Lower lobe of right lung (tissue), 2 donors: ENCODE measurements around the gene B4GALT2. TPM values are rescaled to one million over a fixed set of nuclear protein-coding genes. Genes with fewer than 3 reads are reported as not detected.

ENCODE experiments used
- ATAC-seq, 2 donors: fragments of 200-7000 bp; cut with Tn5 transposase; one replicate each; pipeline ENCODE4 v1.9.1; 2020 to 2022; ENCODE audit warnings: mild to moderate bottlenecking in 2 of 2, moderate library complexity in 2 of 2
- DNase-seq: peaks from one replicate; pipeline ENCODE4 v3.0.0-alpha.2; 2020
- H3K27ac ChIP-seq: fragments of 200-600 bp; one replicate; pipeline ENCODE4 v1.8.0; 2022
- H3K27me3 ChIP-seq: fragments of 200-600 bp; one replicate; pipeline ENCODE4 v1.8.0; 2022; ENCODE audit warnings: low read depth
- H3K36me3 ChIP-seq: fragments of 200-600 bp; one replicate; pipeline ENCODE4 v1.8.0; 2022; ENCODE audit warnings: mild to moderate bottlenecking
- H3K4me1 ChIP-seq: fragments of 200-600 bp; one replicate; pipeline ENCODE4 v1.8.0; 2022
- H3K4me3 ChIP-seq: fragments of 200-600 bp; one replicate; pipeline ENCODE4 v1.8.0; 2022; ENCODE audit warnings: mild to moderate bottlenecking
- H3K9me3 ChIP-seq: fragments of 200-600 bp; one replicate; pipeline ENCODE4 v1.8.0; 2022
- CTCF ChIP-seq: fragments of 200-600 bp; IDR thresholded peaks from one replicate; pipeline ENCODE4 v1.8.0; 2022; ENCODE audit warnings: antibody characterized with exemption, mild to moderate bottlenecking
- intact Hi-C: fragments of 100-400 bp; cut with DNase I; formaldehyde crosslinking; loops from one replicate; pipeline ENCODE4 v1.11.0; 2022
- total RNA-seq: library from RNA; stranded (reverse); fragmentation: NEBNext Ultra II Directional; extraction: Animal tissue kit (Norgen Biotek cat#: 25700); gene quantifications from one replicate; pipeline ENCODE4 v1.2.1, GENCODE V29; 2021
- donor health status: DM: no; HTN: yes; CAD: no; lungs with severe emphysema.

B4GALT2 gene
- total RNA-seq, 1 donor from 2014 or later, result 17.3 TPM

GRCh38 chr1:44010935-44011471 lies 32.0 kb downstream of the B4GALT2 start:
- Histone ChIP-seq H3K4me3 (no peak overlapping the region), H3K36me3 (peaks cover 3% of the 10 kb centered on the region), H3K9me3 (no peaks in the 10 kb centered on the region), H3K4me1 (peaks cover under 1% of the 10 kb centered on the region), H3K27me3 (no peaks in the 10 kb centered on the region), H3K27ac (no peak overlapping the region)
- DNase-seq (no peak), ATAC-seq (no peak)
- intact Hi-C loops, result no loop called here
- no peak for TF ChIP-seq CTCF

GRCh38 chr1:44012404-44012803 lies 33.4 kb downstream of the B4GALT2 start:
- H3K4me3 ChIP-seq, result no peak overlapping the region
- peaks cover 3% of the 10 kb centered on the region for H3K36me3 ChIP-seq
- DNase-seq (no peak), ATAC-seq (no peak)
- TF ChIP-seq CTCF, result no peak
- H3K27me3 ChIP-seq, result no peaks in the 10 kb centered on the region
- intact Hi-C loops, result no loop called here
- H3K9me3 ChIP-seq, result no peaks in the 10 kb centered on the region
- no peak overlapping the region for H3K27ac ChIP-seq
- no peaks in the 10 kb centered on the region for H3K4me1 ChIP-seq

- TF ChIP-seq CTCF, result no peak
- ATAC-seq (no peak), DNase-seq (no peak)
Observed at GRCh38 chr1:44012941-44013609, 34.1 kb downstream of the B4GALT2 start.

GRCh38 chr1:44013949-44014348 lies 34.9 kb downstream of the B4GALT2 start:
- ATAC-seq, result no peak
- no peak for TF ChIP-seq CTCF

More at GRCh38 chr1:44012941-44013609, 34.1 kb downstream of the B4GALT2 start:
- Histone ChIP-seq H3K4me1 (no peaks in the 10 kb centered on the region), H3K4me3 (no peak overlapping the region), H3K36me3 (peaks cover 2% of the 10 kb centered on the region), H3K27me3 (no peaks in the 10 kb centered on the region), H3K9me3 (no peaks in the 10 kb centered on the region), H3K27ac (no peak overlapping the region)
- intact Hi-C loops, result no loop called here

GRCh38 chr1:44014365-44015104 lies 35.5 kb downstream of the B4GALT2 start:
- no peak for ATAC-seq
- H3K27ac ChIP-seq, result no peak overlapping the region
- H3K36me3 ChIP-seq, result no peaks in the 10 kb centered on the region
- H3K27me3 ChIP-seq, result no peaks in the 10 kb centered on the region
- H3K9me3 ChIP-seq, result no peaks in the 10 kb centered on the region
- intact Hi-C loops, result no loop called here
- H3K4me3 ChIP-seq, result no peak overlapping the region
- DNase-seq, result no peak
- no peak for TF ChIP-seq CTCF
- no peaks in the 10 kb centered on the region for H3K4me1 ChIP-seq

More at GRCh38 chr1:44013949-44014348, 34.9 kb downstream of the B4GALT2 start:
- Histone ChIP-seq H3K4me3 (no peak overlapping the region), H3K4me1 (no peaks in the 10 kb centered on the region), H3K9me3 (no peaks in the 10 kb centered on the region), H3K27me3 (no peaks in the 10 kb centered on the region), H3K36me3 (no peaks in the 10 kb centered on the region), H3K27ac (no peak overlapping the region)
- DNase-seq, result no peak
- intact Hi-C loops, result no loop called here
